GM12874 (cell line): ENCODE results near the gene TMEM131L.

Experiments
- CTCF ChIP-seq: IDR thresholded peaks from 2 replicates; pipeline ENCODE4 v1.5.1; 2011; ENCODE audit warnings: low read depth, mild to moderate bottlenecking, control low read depth, low read length, moderate library complexity; ENCODE audit not compliant: insufficient read depth

The TMEM131L gene

GRCh38 chr4:153622778-153623240, 156.6 kb downstream of the TMEM131L start:
- TF ChIP-seq CTCF, result no peak

GRCh38 chr4:153623491-153623890, 157.3 kb downstream of the TMEM131L start:
- TF ChIP-seq CTCF, result no peak

GRCh38 chr4:153628796-153629315, 162.7 kb downstream of the TMEM131L start:
- no peak for TF ChIP-seq CTCF

- no peak for TF ChIP-seq CTCF
These were observed 163.6 kb downstream of the TMEM131L start for GRCh38 chr4:153629776-153630175.

GRCh38 chr4:153634738-153635353, 168.7 kb downstream of the TMEM131L start:
- TF ChIP-seq CTCF, result peak; percentile 34; the same call in 1 of the 2 replicates

- TF ChIP-seq CTCF, result no peak
These were observed 169.7 kb downstream of the TMEM131L start for GRCh38 chr4:153635846-153636245.

- TF ChIP-seq CTCF, result no peak
These were observed 171.0 kb downstream of the TMEM131L start for GRCh38 chr4:153637201-153637600.
